HG02588 (cell line): Measurements from ENCODE around the gene SUPV3L1.
"Not testable (repeated sequence)": the region's sequence is repeated elsewhere in the genome, so short reads cannot be mapped to it uniquely, and the experiment has no call there.

ENCODE experiments used
- ATAC-seq: cut with Tn5 transposase; IDR thresholded peaks from one replicate; pipeline ENCODE4 v1.9.1; 2021; ENCODE audit warnings: mild to moderate bottlenecking, moderate library complexity; ENCODE audit not compliant: unreplicated experiment

SUPV3L1 gene

GRCh38 chr10:69228151-69228550 lies 48.1 kb downstream of the SUPV3L1 start:
- ATAC-seq: no peak

- ATAC-seq: no peak
Measured at GRCh38 chr10:69229616-69229916, 49.5 kb downstream of the SUPV3L1 start.

- no peak for ATAC-seq
Measured at GRCh38 chr10:69230128-69230527, 50.1 kb downstream of the SUPV3L1 start.

- ATAC-seq: no peak
Measured at GRCh38 chr10:69232252-69232651, 52.2 kb downstream of the SUPV3L1 start.

GRCh38 chr10:69232736-69233480 lies 52.9 kb downstream of the SUPV3L1 start:
- no peak for ATAC-seq

GRCh38 chr10:69234447-69234846 lies 54.4 kb downstream of the SUPV3L1 start:
- ATAC-seq: no peak

- ATAC-seq: peak; percentile 81
Measured at GRCh38 chr10:69237528-69238159, 57.6 kb downstream of the SUPV3L1 start.

- ATAC-seq: no peak
Measured at GRCh38 chr10:69239136-69239535, 59.1 kb downstream of the SUPV3L1 start.

- ATAC-seq: no peak
Measured at GRCh38 chr10:69239816-69240434, 59.9 kb downstream of the SUPV3L1 start.

GRCh38 chr10:69240455-69240854 lies 60.4 kb downstream of the SUPV3L1 start:
- no peak for ATAC-seq

GRCh38 chr10:69241575-69241974 lies 61.5 kb downstream of the SUPV3L1 start:
- no peak for ATAC-seq

- no peak for ATAC-seq
Measured at GRCh38 chr10:69242040-69242851, 62.2 kb downstream of the SUPV3L1 start.

- ATAC-seq: no peak
Measured at GRCh38 chr10:69242852-69243212, 62.8 kb downstream of the SUPV3L1 start.

GRCh38 chr10:69243817-69244216 lies 63.8 kb downstream of the SUPV3L1 start:
- ATAC-seq: no peak

- ATAC-seq: no peak
Measured at GRCh38 chr10:69246036-69246435, 66.0 kb downstream of the SUPV3L1 start.

GRCh38 chr10:69246581-69247312 lies 66.7 kb downstream of the SUPV3L1 start:
- no peak for ATAC-seq

GRCh38 chr10:69247313-69247710 lies 67.3 kb downstream of the SUPV3L1 start:
- no peak for ATAC-seq

- no peak for ATAC-seq
Measured at GRCh38 chr10:69248117-69248730, 68.2 kb downstream of the SUPV3L1 start.

GRCh38 chr10:69250041-69250440 lies 70.0 kb downstream of the SUPV3L1 start:
- no peak for ATAC-seq

- not testable (repeated sequence) for ATAC-seq
Measured at GRCh38 chr10:69251417-69251816, 71.4 kb downstream of the SUPV3L1 start.
